Dendritic cell treated with granulocyte-macrophage colony-stimulating factor and Interleukin-4, amounts not matched to agents 40 ng/mL and 50 ng/mL, for 4 days (primary cell): ENCODE data around the gene NXPH1.

ENCODE experiments used
- H3K27ac Mint-ChIP-seq: one replicate; pipeline ENCODE4 v1.8.0; 2022; ENCODE audit warnings: mild to moderate bottlenecking, mixed read lengths
- H3K27me3 Mint-ChIP-seq: one replicate; pipeline ENCODE4 v1.8.0; 2022; ENCODE audit warnings: mild to moderate bottlenecking, mixed read lengths
- H3K36me3 Mint-ChIP-seq: one replicate; pipeline ENCODE4 v1.8.0; 2022; ENCODE audit warnings: low read depth, mixed read lengths
- H3K4me1 Mint-ChIP-seq: one replicate; pipeline ENCODE4 v1.8.0; 2022; ENCODE audit warnings: low read depth, mixed read lengths
- H3K4me3 Mint-ChIP-seq: one replicate; pipeline ENCODE4 v1.8.0; 2022; ENCODE audit warnings: mild to moderate bottlenecking, moderate library complexity, mixed read lengths
- H3K9me3 Mint-ChIP-seq: one replicate; pipeline ENCODE4 v1.8.0; 2022; ENCODE audit warnings: mixed read lengths
- intact Hi-C: fragments of 100-400 bp; cut with micrococcal nuclease; formaldehyde crosslinking; loops from one replicate; pipeline ENCODE4 v1.15.0; 2022

Gene NXPH1

GRCh38 chr7:8433477-8434289 lies at the start of gene NXPH1:
Gene NXPH1 (plus strand): TSS chr7:8433609.
- no peak within 1 kb of the TSS for H3K4me3 Mint-ChIP-seq
- H3K9me3 Mint-ChIP-seq, result no peaks in the 10 kb centered on the region
- peaks cover 6% of the 10 kb centered on the region for H3K4me1 Mint-ChIP-seq
- no peaks in the 10 kb centered on the region for H3K36me3 Mint-ChIP-seq
- H3K27me3 Mint-ChIP-seq, result peaks cover 60% of the 10 kb centered on the region
- intact Hi-C loops, result no loop called here
- H3K27ac Mint-ChIP-seq, result no peak within 1 kb of the TSS

GRCh38 chr7:8384901-8385300 lies 48.5 kb upstream of the NXPH1 start:
- intact Hi-C loops, result no loop called here

GRCh38 chr7:8386926-8387550 lies 46.4 kb upstream of the NXPH1 start:
- Mint-ChIP-seq H3K4me1 (no peaks in the 10 kb centered on the region), H3K9me3 (no peaks in the 10 kb centered on the region), H3K27ac (no peak overlapping the region), H3K27me3 (peaks cover 1% of the 10 kb centered on the region), H3K4me3 (no peak overlapping the region), H3K36me3 (no peaks in the 10 kb centered on the region)
- intact Hi-C loops, result no loop called here

More at GRCh38 chr7:8384901-8385300, 48.5 kb upstream of the NXPH1 start:
- H3K4me1 Mint-ChIP-seq, result no peaks in the 10 kb centered on the region
- no peaks in the 10 kb centered on the region for H3K9me3 Mint-ChIP-seq
- H3K27me3 Mint-ChIP-seq, result no peaks in the 10 kb centered on the region
- no peaks in the 10 kb centered on the region for H3K36me3 Mint-ChIP-seq
- no peak overlapping the region for H3K27ac Mint-ChIP-seq
- no peak overlapping the region for H3K4me3 Mint-ChIP-seq

GRCh38 chr7:8387551-8388256 lies 45.7 kb upstream of the NXPH1 start:
- Mint-ChIP-seq H3K36me3 (no peaks in the 10 kb centered on the region), H3K27me3 (peaks cover 1% of the 10 kb centered on the region), H3K4me3 (no peak overlapping the region), H3K9me3 (no peaks in the 10 kb centered on the region), H3K4me1 (no peaks in the 10 kb centered on the region), H3K27ac (no peak overlapping the region)
- intact Hi-C loops, result no loop called here

- no peak overlapping the region for H3K27ac Mint-ChIP-seq
- H3K4me1 Mint-ChIP-seq, result no peaks in the 10 kb centered on the region
- intact Hi-C loops, result no loop called here
- no peaks in the 10 kb centered on the region for H3K36me3 Mint-ChIP-seq
- peaks cover 1% of the 10 kb centered on the region for H3K27me3 Mint-ChIP-seq
- H3K4me3 Mint-ChIP-seq, result no peak overlapping the region
- H3K9me3 Mint-ChIP-seq, result no peaks in the 10 kb centered on the region
Measured at GRCh38 chr7:8388257-8388625, 45.2 kb upstream of the NXPH1 start.

GRCh38 chr7:8389593-8390261 lies 43.7 kb upstream of the NXPH1 start:
- Mint-ChIP-seq H3K9me3 (no peaks in the 10 kb centered on the region), H3K27me3 (peaks cover 1% of the 10 kb centered on the region), H3K4me1 (no peaks in the 10 kb centered on the region), H3K27ac (no peak overlapping the region), H3K36me3 (no peaks in the 10 kb centered on the region), H3K4me3 (no peak overlapping the region)
- intact Hi-C loops, result no loop called here

GRCh38 chr7:8390262-8390626 lies 43.2 kb upstream of the NXPH1 start:
- Mint-ChIP-seq H3K9me3 (no peaks in the 10 kb centered on the region), H3K36me3 (no peaks in the 10 kb centered on the region), H3K27me3 (peaks cover 1% of the 10 kb centered on the region), H3K27ac (no peak overlapping the region), H3K4me1 (no peaks in the 10 kb centered on the region), H3K4me3 (no peak overlapping the region)
- intact Hi-C loops, result no loop called here

- intact Hi-C loops, result no loop called here
- Mint-ChIP-seq H3K4me3 (no peak overlapping the region), H3K27ac (no peak overlapping the region), H3K4me1 (no peaks in the 10 kb centered on the region), H3K36me3 (no peaks in the 10 kb centered on the region), H3K27me3 (peaks cover 1% of the 10 kb centered on the region), H3K9me3 (no peaks in the 10 kb centered on the region)
Measured at GRCh38 chr7:8391353-8392062, 41.9 kb upstream of the NXPH1 start.

GRCh38 chr7:8396294-8396693 lies 37.1 kb upstream of the NXPH1 start:
- Mint-ChIP-seq H3K4me1 (no peaks in the 10 kb centered on the region), H3K36me3 (no peaks in the 10 kb centered on the region), H3K27ac (no peak overlapping the region), H3K9me3 (peaks cover 1% of the 10 kb centered on the region), H3K4me3 (no peak overlapping the region), H3K27me3 (peaks cover 1% of the 10 kb centered on the region)
- intact Hi-C loops, result no loop called here

- intact Hi-C loops, result no loop called here
- Mint-ChIP-seq H3K36me3 (no peaks in the 10 kb centered on the region), H3K4me3 (no peak overlapping the region), H3K9me3 (no peaks in the 10 kb centered on the region), H3K27ac (no peak overlapping the region), H3K27me3 (no peaks in the 10 kb centered on the region), H3K4me1 (no peaks in the 10 kb centered on the region)
Measured at GRCh38 chr7:8408871-8409270, 24.5 kb upstream of the NXPH1 start.

- no peaks in the 10 kb centered on the region for H3K9me3 Mint-ChIP-seq
- no peak overlapping the region for H3K4me3 Mint-ChIP-seq
- H3K36me3 Mint-ChIP-seq, result no peaks in the 10 kb centered on the region
- H3K27me3 Mint-ChIP-seq, result no peaks in the 10 kb centered on the region
- intact Hi-C loops, result no loop called here
- no peak overlapping the region for H3K27ac Mint-ChIP-seq
- H3K4me1 Mint-ChIP-seq, result no peaks in the 10 kb centered on the region
Measured at GRCh38 chr7:8411103-8411502, 22.3 kb upstream of the NXPH1 start.

- no peaks in the 10 kb centered on the region for H3K36me3 Mint-ChIP-seq
- no peaks in the 10 kb centered on the region for H3K9me3 Mint-ChIP-seq
- H3K4me3 Mint-ChIP-seq, result no peak overlapping the region
- H3K27me3 Mint-ChIP-seq, result no peaks in the 10 kb centered on the region
- intact Hi-C loops, result no loop called here
- no peak overlapping the region for H3K27ac Mint-ChIP-seq
- H3K4me1 Mint-ChIP-seq, result no peaks in the 10 kb centered on the region
Measured at GRCh38 chr7:8413600-8413999, 19.8 kb upstream of the NXPH1 start.

- Mint-ChIP-seq H3K27me3 (no peaks in the 10 kb centered on the region), H3K9me3 (no peaks in the 10 kb centered on the region), H3K27ac (no peak overlapping the region), H3K36me3 (no peaks in the 10 kb centered on the region), H3K4me1 (no peaks in the 10 kb centered on the region), H3K4me3 (no peak overlapping the region)
- intact Hi-C loops, result loop anchor here (2.0 to 5.0 kb wide), 2 partner anchors 304 to 1994 kb away; no protein-coding TSS in a partner anchor
Measured at GRCh38 chr7:8418629-8419245, 14.7 kb upstream of the NXPH1 start.
